ENCODE data around the gene DMRT2. TPM values are rescaled to one million over a fixed set of nuclear protein-coding genes. Genes with fewer than 3 reads are reported as not detected.

Gene DMRT2
- total RNA-seq, 2 experiments from 2014 or later = 14.7 to 18.9 TPM

- intact Hi-C loops (cut with micrococcal nuclease; ENCODE audit: unreplicated experiment) = loop anchor here (1.0 to 10.0 kb wide), 4 partner anchors 38 to 620 kb away; no protein-coding TSS in a partner anchor
- Histone ChIP-seq H3K4me1 (ENCODE audit: insufficient read depth, low read length, poor library complexity, severe bottlenecking) (peaks cover 14% of the 10 kb centered on the region), H2AFZ (ENCODE audit: low read length) (peak overlapping the region; percentile 94; the same call in 1 of the 2 replicates), H4K20me1 (ENCODE audit: insufficient read depth, low read length) (no peaks in the 10 kb centered on the region), H3K9me2 (ENCODE audit: insufficient read depth, low read length) (no peaks in the 10 kb centered on the region), H3K4me3 (ENCODE audit: low read depth, low read length, poor library complexity, severe bottlenecking) (no peak overlapping the region), H3K36me3 (ENCODE audit: insufficient read depth, low read length) (no peaks in the 10 kb centered on the region), H3K27ac (ENCODE audit: low read depth, low read length, poor library complexity, severe bottlenecking) (no peak overlapping the region), H3K4me2 (ENCODE audit: low read length) (peak overlapping the region; percentile 63), H3K9me3 (ENCODE audit: low read length) (no peaks in the 10 kb centered on the region), H3K79me2 (ENCODE audit: insufficient read depth, low read depth, low read length) (no peaks in the 10 kb centered on the region)
- BruUV-seq (replicated peaks) = no TSS peak
- ChIA-PET CTCF (ENCODE audit: unreplicated experiment) (interaction anchor here (0.6 to 1.1 kb wide), 5 partner anchors 8 to 494 kb away, joined by 3 to 6 read pairs (median 3); no protein-coding TSS in a partner anchor), POLR2A (interaction anchor here (0.6 to 1.8 kb wide), 4 partner anchors 25 to 121 kb away, joined by 3 to 4 read pairs (median 4); no protein-coding TSS in a partner anchor)
- peak; percentile 80 for DNase-seq (ENCODE audit: low spot score)
- peak; percentile 86 for TF ChIP-seq CTCF (conservative IDR thresholded peaks at IDR 0.05; ENCODE audit: low read length)
- no peak for TF ChIP-seq EZH2phosphoT487 (IDR thresholded peaks at IDR 0.05; ENCODE audit: borderline replicate concordance, low read depth, low read length)
Observed at GRCh38 chr9:1005043-1005667, 45.0 kb upstream of the DMRT2 start.

- POLR2A ChIA-PET = interaction anchor here (0.7 to 0.9 kb wide), 2 partner anchors 59 to 136 kb away, joined by 3 read pairs; no protein-coding TSS in a partner anchor
- BruUV-seq (replicated peaks) = no TSS peak
Observed at GRCh38 chr9:1007312-1007711, 42.8 kb upstream of the DMRT2 start.

More at GRCh38 chr9:1007312-1007711, 42.8 kb upstream of the DMRT2 start:
- Histone ChIP-seq H3K9me3 (ENCODE audit: low read length) (no peaks in the 10 kb centered on the region), H3K4me3 (ENCODE audit: low read depth, low read length, poor library complexity, severe bottlenecking) (no peak overlapping the region), H4K20me1 (ENCODE audit: insufficient read depth, low read length) (no peaks in the 10 kb centered on the region), H2AFZ (ENCODE audit: low read length) (peak overlapping the region; percentile 66), H3K27ac (ENCODE audit: low read depth, low read length, poor library complexity, severe bottlenecking) (peak overlapping the region; percentile 31), H3K4me2 (ENCODE audit: low read length) (peak overlapping the region; percentile 22; the same call in 1 of the 2 replicates), H3K36me3 (ENCODE audit: insufficient read depth, low read length) (no peaks in the 10 kb centered on the region), H3K4me1 (ENCODE audit: insufficient read depth, low read length, poor library complexity, severe bottlenecking) (peaks cover 14% of the 10 kb centered on the region), H3K79me2 (ENCODE audit: insufficient read depth, low read depth, low read length) (no peaks in the 10 kb centered on the region), H3K9me2 (ENCODE audit: insufficient read depth, low read length) (no peaks in the 10 kb centered on the region)
- intact Hi-C loops (cut with micrococcal nuclease; ENCODE audit: unreplicated experiment) = loop anchor here (2.0 to 10.0 kb wide), 4 partner anchors 40 to 623 kb away; no protein-coding TSS in a partner anchor
- CTCF ChIA-PET (ENCODE audit: unreplicated experiment) = interaction anchor here (0.6 kb wide), 1 partner anchor 74 kb away, joined by 4 read pairs; no protein-coding TSS in a partner anchor
- TF ChIP-seq CTCF (conservative IDR thresholded peaks at IDR 0.05; ENCODE audit: low read length) = no peak
- no peak for TF ChIP-seq EZH2phosphoT487 (IDR thresholded peaks at IDR 0.05; ENCODE audit: borderline replicate concordance, low read depth, low read length)
- peak; percentile 53 for DNase-seq (ENCODE audit: low spot score)

Measured in OCI-LY7 (cell line).